ENCODE data around the gene INHBB.

GRCh38 chr2:120390381-120391055 is 44.6 kb downstream of the INHBB start:
- TF ChIP-seq, protein P1, sequence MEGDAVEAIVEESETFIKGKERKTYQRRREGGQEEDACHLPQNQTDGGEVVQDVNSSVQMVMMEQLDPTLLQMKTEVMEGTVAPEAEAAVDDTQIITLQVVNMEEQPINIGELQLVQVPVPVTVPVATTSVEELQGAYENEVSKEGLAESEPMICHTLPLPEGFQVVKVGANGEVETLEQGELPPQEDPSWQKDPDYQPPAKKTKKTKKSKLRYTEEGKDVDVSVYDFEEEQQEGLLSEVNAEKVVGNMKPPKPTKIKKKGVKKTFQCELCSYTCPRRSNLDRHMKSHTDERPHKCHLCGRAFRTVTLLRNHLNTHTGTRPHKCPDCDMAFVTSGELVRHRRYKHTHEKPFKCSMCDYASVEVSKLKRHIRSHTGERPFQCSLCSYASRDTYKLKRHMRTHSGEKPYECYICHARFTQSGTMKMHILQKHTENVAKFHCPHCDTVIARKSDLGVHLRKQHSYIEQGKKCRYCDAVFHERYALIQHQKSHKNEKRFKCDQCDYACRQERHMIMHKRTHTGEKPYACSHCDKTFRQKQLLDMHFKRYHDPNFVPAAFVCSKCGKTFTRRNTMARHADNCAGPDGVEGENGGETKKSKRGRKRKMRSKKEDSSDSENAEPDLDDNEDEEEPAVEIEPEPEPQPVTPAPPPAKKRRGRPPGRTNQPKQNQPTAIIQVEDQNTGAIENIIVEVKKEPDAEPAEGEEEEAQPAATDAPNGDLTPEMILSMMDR (conservative IDR thresholded peaks at IDR 0.05; ENCODE audit: low read depth, low read length) = no peak
- TF ChIP-seq EZH2 (IDR thresholded peaks at IDR 0.05; ENCODE audit: low read length, unreplicated experiment) = no peak
